GM19467 (cell line): ENCODE measurements around the gene KCNE3.

Source experiments
- ATAC-seq: cut with Tn5 transposase; IDR thresholded peaks from one replicate; pipeline ENCODE4 v1.9.1; 2021; ENCODE audit warnings: mild to moderate bottlenecking, moderate library complexity; ENCODE audit not compliant: unreplicated experiment

KCNE3 gene

GRCh38 chr11:74466916-74467885 is at the start of gene KCNE3:
Gene KCNE3, minus strand, starts transcription at chr11:74467549. Its CDS starts 9,986 bp downstream, at chr11:74457563.
- ATAC-seq: no peak

GRCh38 chr11:74507582-74507981 is 40.2 kb upstream of the KCNE3 start:
- no peak for ATAC-seq

- no peak for ATAC-seq
Observed at GRCh38 chr11:74506823-74507222, 39.5 kb upstream of the KCNE3 start.

- ATAC-seq: no peak
Observed at GRCh38 chr11:74505911-74506310, 38.6 kb upstream of the KCNE3 start.

- no peak for ATAC-seq
Observed at GRCh38 chr11:74504100-74504691, 36.8 kb upstream of the KCNE3 start.

GRCh38 chr11:74494916-74495315 is 27.6 kb upstream of the KCNE3 start:
- no peak for ATAC-seq

- ATAC-seq: no peak
Observed at GRCh38 chr11:74493791-74494630, 26.7 kb upstream of the KCNE3 start.

- peak; percentile 96 for ATAC-seq
Observed at GRCh38 chr11:74492974-74493790, 25.8 kb upstream of the KCNE3 start, which contains the start of gene LIPT2. Gene LIPT2, minus strand, starts transcription at chr11:74493724. Its CDS starts 21 bp downstream, at chr11:74493703.

GRCh38 chr11:74492084-74492483 is 24.7 kb upstream of the KCNE3 start:
- ATAC-seq: no peak

- ATAC-seq: no peak
Observed at GRCh38 chr11:74490941-74491340, 23.6 kb upstream of the KCNE3 start.

- ATAC-seq: no peak
Observed at GRCh38 chr11:74487875-74488274, 20.5 kb upstream of the KCNE3 start.

GRCh38 chr11:74485868-74486267 is 18.5 kb upstream of the KCNE3 start:
- no peak for ATAC-seq

GRCh38 chr11:74480688-74481417 is 13.5 kb upstream of the KCNE3 start:
- no peak for ATAC-seq

- ATAC-seq: no peak
Observed at GRCh38 chr11:74479732-74480123, 12.4 kb upstream of the KCNE3 start.

- ATAC-seq: no peak
Observed at GRCh38 chr11:74478877-74479731, 11.8 kb upstream of the KCNE3 start.

- ATAC-seq: no peak
Observed at GRCh38 chr11:74476536-74476935, 9.2 kb upstream of the KCNE3 start.

- ATAC-seq: no peak
Observed at GRCh38 chr11:74474316-74474715, 7.0 kb upstream of the KCNE3 start.

GRCh38 chr11:74473382-74474173 is 6.2 kb upstream of the KCNE3 start:
- ATAC-seq: no peak
